Measurements from ENCODE around the gene HABP4. TPM values are rescaled to one million over a fixed set of nuclear protein-coding genes. Genes with fewer than 3 reads are reported as not detected.

The HABP4 gene
- total RNA-seq, 1 experiment from 2014 or later: 21.0 TPM

DNA sequence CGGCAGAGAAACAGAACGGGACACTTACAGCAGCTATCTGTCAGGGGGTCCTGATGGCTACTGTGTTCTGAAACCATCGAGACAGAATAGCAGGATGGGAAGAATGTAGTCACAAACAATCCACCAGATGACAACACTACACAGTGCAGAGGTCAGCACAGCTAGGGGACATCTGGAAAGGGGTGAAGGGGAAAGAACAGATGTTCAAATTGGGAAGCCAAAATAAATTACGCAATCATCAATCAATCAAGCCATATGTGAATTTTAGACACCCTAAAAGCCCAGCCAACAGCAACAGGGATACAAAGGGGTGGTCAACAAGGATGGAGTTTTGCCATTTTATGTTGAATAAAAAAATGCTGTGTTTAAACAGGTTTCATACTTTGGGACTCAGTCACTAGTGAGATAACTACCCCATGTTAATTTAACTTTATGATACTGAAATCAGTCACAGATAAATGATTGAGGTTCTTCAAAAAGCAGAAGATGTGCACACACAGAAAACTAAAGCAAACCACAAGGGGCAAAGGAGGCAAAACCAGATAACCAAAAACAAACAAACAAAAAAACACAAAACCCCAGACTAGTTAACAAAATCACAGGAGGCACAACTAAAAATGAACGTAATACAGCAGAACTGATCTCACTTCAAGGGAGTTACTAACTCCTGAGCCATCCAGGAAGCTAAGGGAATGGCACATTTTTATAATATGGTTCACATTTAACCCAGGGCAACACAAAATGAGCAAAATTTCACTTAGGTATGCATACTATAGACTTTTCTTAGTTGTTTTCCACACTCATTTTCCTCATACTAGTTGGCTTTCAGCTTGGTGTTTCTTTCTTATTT is 65.9 kb downstream of the HABP4 start (continued):
- TF ChIP-seq, protein P1, sequence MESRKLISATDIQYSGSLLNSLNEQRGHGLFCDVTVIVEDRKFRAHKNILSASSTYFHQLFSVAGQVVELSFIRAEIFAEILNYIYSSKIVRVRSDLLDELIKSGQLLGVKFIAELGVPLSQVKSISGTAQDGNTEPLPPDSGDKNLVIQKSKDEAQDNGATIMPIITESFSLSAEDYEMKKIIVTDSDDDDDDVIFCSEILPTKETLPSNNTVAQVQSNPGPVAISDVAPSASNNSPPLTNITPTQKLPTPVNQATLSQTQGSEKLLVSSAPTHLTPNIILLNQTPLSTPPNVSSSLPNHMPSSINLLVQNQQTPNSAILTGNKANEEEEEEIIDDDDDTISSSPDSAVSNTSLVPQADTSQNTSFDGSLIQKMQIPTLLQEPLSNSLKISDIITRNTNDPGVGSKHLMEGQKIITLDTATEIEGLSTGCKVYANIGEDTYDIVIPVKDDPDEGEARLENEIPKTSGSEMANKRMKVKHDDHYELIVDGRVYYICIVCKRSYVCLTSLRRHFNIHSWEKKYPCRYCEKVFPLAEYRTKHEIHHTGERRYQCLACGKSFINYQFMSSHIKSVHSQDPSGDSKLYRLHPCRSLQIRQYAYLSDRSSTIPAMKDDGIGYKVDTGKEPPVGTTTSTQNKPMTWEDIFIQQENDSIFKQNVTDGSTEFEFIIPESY (IDR thresholded peaks at IDR 0.05; ENCODE audit: extremely low read depth, insufficient replicate concordance, low read length): no peak
- no peak for TF ChIP-seq EZH2 (IDR thresholded peaks at IDR 0.05)
- TF ChIP-seq ZFX (IDR thresholded peaks at IDR 0.05): no peak
- TF ChIP-seq EGR1 (IDR thresholded peaks at IDR 0.05; ENCODE audit: low read depth): no peak
- no peak for TF ChIP-seq POLR2A (IDR thresholded peaks at IDR 0.05; ENCODE audit: borderline replicate concordance, extremely low read depth, insufficient read depth, insufficient read length)

DNA sequence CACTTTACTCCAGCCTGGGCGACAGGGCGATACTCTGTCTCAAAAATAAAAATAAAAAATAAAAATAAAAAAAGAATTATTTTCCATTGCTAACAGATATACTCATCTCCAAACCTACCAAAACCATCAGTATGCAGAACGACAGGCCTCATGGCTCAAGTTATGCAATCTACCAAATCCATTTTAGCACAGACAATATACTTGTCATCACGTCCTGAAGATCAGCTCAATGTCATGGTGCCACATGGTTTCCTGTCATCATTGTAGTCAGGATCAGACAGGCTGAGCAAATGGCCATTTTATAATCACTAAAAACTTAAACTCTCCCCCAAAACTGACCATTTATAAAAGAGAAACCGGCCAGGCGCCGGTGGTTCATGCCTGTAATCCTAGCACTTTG is 69.1 kb downstream of the HABP4 start:
- H3K9ac ChIP-seq (ENCODE audit: low read length): no peak overlapping the region
- DNase-seq (ENCODE audit: low read depth, low spot score): no peak
- intact Hi-C loops (cut with micrococcal nuclease): no loop called here
- no peaks in the 10 kb centered on the region for H3K4me1 ChIP-seq (ENCODE audit: control insufficient read depth in 1 of 2, insufficient read depth in 2 of 2, low read length in 2 of 2)
- peaks cover 2% of the 10 kb centered on the region in 2 experiments; a peak in 3 of 4 replicates for H3K36me3 ChIP-seq (ENCODE audit: control insufficient read depth in 1 of 2, insufficient read depth in 2 of 2, low read length in 2 of 2)
- no peak for ATAC-seq
- no peaks in the 10 kb centered on the region for H3K27me3 ChIP-seq (ENCODE audit: insufficient read depth, low read length)
- POLR2A ChIA-PET: no interaction called here
- CTCF ChIA-PET: no interaction called here
- RAD21 ChIA-PET (ENCODE audit: low non-redundant PET in 1 of 2, low total read pairs in 2 of 2, uncharacterized antibody in 2 of 2, unreplicated experiment in 2 of 2): no interaction called here
- H3K9me2 ChIP-seq (ENCODE audit: insufficient read depth): no peaks in the 10 kb centered on the region
- H3K27ac ChIP-seq (ENCODE audit: low read depth, low read length): no peak overlapping the region
- no peaks in the 10 kb centered on the region for H4K20me1 ChIP-seq (ENCODE audit: insufficient read depth)
- no peaks in the 10 kb centered on the region for H3K79me2 ChIP-seq (ENCODE audit: insufficient read depth, low read length)
- H3K9me3 ChIP-seq (ENCODE audit: control insufficient read depth in 1 of 2, insufficient read depth in 1 of 2, low read depth in 1 of 2, low read length in 2 of 2): no peaks in the 10 kb centered on the region
- H3K4me3 ChIP-seq (replicated peaks in 1 of 2; ENCODE audit: low read depth in 1 of 2, low read length in 2 of 2): no peak overlapping the region
- TF ChIP-seq, protein P2, sequence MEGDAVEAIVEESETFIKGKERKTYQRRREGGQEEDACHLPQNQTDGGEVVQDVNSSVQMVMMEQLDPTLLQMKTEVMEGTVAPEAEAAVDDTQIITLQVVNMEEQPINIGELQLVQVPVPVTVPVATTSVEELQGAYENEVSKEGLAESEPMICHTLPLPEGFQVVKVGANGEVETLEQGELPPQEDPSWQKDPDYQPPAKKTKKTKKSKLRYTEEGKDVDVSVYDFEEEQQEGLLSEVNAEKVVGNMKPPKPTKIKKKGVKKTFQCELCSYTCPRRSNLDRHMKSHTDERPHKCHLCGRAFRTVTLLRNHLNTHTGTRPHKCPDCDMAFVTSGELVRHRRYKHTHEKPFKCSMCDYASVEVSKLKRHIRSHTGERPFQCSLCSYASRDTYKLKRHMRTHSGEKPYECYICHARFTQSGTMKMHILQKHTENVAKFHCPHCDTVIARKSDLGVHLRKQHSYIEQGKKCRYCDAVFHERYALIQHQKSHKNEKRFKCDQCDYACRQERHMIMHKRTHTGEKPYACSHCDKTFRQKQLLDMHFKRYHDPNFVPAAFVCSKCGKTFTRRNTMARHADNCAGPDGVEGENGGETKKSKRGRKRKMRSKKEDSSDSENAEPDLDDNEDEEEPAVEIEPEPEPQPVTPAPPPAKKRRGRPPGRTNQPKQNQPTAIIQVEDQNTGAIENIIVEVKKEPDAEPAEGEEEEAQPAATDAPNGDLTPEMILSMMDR (IDR thresholded peaks at IDR 0.05 in 2 of 3, conservative IDR thresholded peaks at IDR 0.05 in 1 of 3; ENCODE audit: borderline replicate concordance in 1 of 3, insufficient read depth in 1 of 3, low read depth in 2 of 3, low read length in 2 of 3): no peak
- TF ChIP-seq JUND (IDR thresholded peaks at IDR 0.05) (no peak), EZH2phosphoT487 (IDR thresholded peaks at IDR 0.05; ENCODE audit: borderline replicate concordance) (no peak), FOSL1 (IDR thresholded peaks at IDR 0.05; ENCODE audit: low read depth) (no peak), SRF (IDR thresholded peaks at IDR 0.05; ENCODE audit: low read depth) (no peak), RAD21 (IDR thresholded peaks at IDR 0.05; ENCODE audit: low read depth) (no peak)
- TF ChIP-seq, protein P3, sequence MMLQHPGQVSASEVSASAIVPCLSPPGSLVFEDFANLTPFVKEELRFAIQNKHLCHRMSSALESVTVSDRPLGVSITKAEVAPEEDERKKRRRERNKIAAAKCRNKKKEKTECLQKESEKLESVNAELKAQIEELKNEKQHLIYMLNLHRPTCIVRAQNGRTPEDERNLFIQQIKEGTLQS (IDR thresholded peaks at IDR 0.05): no peak
- TF ChIP-seq, protein P4, sequence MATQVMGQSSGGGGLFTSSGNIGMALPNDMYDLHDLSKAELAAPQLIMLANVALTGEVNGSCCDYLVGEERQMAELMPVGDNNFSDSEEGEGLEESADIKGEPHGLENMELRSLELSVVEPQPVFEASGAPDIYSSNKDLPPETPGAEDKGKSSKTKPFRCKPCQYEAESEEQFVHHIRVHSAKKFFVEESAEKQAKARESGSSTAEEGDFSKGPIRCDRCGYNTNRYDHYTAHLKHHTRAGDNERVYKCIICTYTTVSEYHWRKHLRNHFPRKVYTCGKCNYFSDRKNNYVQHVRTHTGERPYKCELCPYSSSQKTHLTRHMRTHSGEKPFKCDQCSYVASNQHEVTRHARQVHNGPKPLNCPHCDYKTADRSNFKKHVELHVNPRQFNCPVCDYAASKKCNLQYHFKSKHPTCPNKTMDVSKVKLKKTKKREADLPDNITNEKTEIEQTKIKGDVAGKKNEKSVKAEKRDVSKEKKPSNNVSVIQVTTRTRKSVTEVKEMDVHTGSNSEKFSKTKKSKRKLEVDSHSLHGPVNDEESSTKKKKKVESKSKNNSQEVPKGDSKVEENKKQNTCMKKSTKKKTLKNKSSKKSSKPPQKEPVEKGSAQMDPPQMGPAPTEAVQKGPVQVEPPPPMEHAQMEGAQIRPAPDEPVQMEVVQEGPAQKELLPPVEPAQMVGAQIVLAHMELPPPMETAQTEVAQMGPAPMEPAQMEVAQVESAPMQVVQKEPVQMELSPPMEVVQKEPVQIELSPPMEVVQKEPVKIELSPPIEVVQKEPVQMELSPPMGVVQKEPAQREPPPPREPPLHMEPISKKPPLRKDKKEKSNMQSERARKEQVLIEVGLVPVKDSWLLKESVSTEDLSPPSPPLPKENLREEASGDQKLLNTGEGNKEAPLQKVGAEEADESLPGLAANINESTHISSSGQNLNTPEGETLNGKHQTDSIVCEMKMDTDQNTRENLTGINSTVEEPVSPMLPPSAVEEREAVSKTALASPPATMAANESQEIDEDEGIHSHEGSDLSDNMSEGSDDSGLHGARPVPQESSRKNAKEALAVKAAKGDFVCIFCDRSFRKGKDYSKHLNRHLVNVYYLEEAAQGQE (IDR thresholded peaks at IDR 0.05; ENCODE audit: low read depth): no peak
- no peak overlapping the region for H3K4me2 ChIP-seq (ENCODE audit: low read length)
- no peak overlapping the region for H2AFZ ChIP-seq (ENCODE audit: low read depth, low read length, poor library complexity, severe bottlenecking)
- BruUV-seq (replicated peaks): no TSS peak

All from HCT116 (cell line).